Activated T-cell treated with anti-CD3 and anti-CD28 coated beads, Interleukin-2, amount 50 U/mL, for 4 hours (primary cell): ENCODE results near the gene RHO. TPM values are rescaled to one million over a fixed set of nuclear protein-coding genes. Genes with fewer than 3 reads are reported as not detected.
"Not testable (repeated sequence)": the region's sequence is repeated elsewhere in the genome, so short reads cannot be mapped to it uniquely, and the experiment has no call there.

ENCODE experiments used
- ATAC-seq, 2 donors: fragments of 200-7000 bp; cut with Tn5 transposase; one replicate each; pipeline ENCODE4 v1.10.0; 2021
- DNase-seq: peaks from one replicate; pipeline ENCODE4 v3.0.0-alpha.2; 2020
- H3K27me3 Mint-ChIP-seq: one replicate; pipeline ENCODE4 v1.8.0; 2021; ENCODE audit warnings: low read depth, mixed read lengths
- H3K36me3 Mint-ChIP-seq: one replicate; pipeline ENCODE4 v1.8.0; 2022; ENCODE audit warnings: mixed read lengths; ENCODE audit not compliant: insufficient read depth
- H3K4me1 Mint-ChIP-seq: one replicate; pipeline ENCODE4 v1.8.0; 2021; ENCODE audit warnings: low read depth, mixed read lengths
- H3K4me3 Mint-ChIP-seq: one replicate; pipeline ENCODE4 v1.8.0; 2021; ENCODE audit warnings: mild to moderate bottlenecking, moderate library complexity, mixed read lengths
- H3K9me3 Mint-ChIP-seq: one replicate; pipeline ENCODE4 v1.8.0; 2021; ENCODE audit warnings: mixed read lengths
- total RNA-seq, 3 donors: library from RNA; stranded (reverse); gene quantifications; one replicate each; pipeline ENCODE4 v1.2.1, GENCODE V29; 2021

Gene RHO
- total RNA-seq, 3 donors from 2014 or later = not detected

DNA sequence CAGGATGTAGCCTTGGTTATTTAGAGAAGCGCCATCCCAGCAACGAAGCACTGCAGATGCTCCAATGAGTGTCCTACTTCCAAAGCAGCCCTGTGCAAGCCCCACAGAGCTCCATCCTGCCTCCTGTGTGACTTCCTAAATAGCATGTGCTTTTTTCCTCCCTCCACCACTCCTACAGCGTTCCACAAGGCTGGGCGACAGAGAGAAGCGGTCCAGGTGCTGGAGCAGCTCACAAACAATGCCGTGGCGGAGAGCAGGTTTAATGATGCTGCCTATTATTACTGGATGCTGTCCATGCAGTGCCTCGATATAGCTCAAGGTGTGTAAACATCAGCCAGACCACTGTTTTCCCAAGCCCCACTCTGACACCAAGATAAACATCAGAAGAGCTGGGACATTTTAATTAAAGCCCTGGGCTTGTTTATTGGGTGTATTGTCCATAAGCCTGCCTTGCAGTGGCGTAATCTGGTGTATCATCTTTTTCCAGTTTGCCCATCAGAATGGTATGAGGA is 22.2 kb upstream of the RHO start:
- no peak overlapping the region for H3K4me3 Mint-ChIP-seq
- no peaks in the 10 kb centered on the region for H3K9me3 Mint-ChIP-seq
- ATAC-seq (no peak), DNase-seq (no peak)
- H3K27me3 Mint-ChIP-seq = no peaks in the 10 kb centered on the region
- peaks cover 6% of the 10 kb centered on the region for H3K36me3 Mint-ChIP-seq
- peaks cover 2% of the 10 kb centered on the region for H3K4me1 Mint-ChIP-seq

DNA sequence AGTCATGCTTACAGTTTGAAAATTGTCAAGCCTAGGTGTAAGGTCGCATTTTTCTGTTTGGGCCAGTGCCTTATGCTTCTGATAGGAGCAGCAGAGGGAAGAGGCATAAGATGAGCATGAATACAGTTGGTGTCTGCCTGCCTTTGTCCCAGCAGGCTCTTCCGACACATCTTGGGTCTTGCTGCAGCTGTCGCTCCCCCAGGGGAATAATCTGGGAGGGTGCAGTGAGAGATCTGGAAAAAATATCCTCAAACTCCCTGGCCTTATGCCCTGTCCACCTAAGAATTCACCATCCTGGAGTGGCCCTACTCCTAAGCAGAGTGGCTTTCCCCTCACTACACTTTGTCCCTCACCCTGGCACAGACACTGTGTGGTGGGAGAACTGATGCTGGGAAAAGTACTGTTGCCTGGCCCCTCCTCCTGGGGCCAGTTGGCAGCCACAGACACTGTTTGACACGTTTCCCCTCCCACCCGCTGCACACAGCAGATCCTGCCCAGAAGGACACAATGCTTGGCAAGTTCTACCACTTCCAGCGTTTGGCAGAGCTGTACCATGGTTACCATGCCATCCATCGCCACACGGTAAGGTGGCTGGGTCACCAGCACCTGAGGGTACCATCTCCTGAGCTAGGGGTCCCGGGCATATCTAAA is 21.1 kb upstream of the RHO start:
- no peaks in the 10 kb centered on the region for H3K27me3 Mint-ChIP-seq
- ATAC-seq = no peak
- H3K4me3 Mint-ChIP-seq = no peak overlapping the region
- peaks cover 6% of the 10 kb centered on the region for H3K36me3 Mint-ChIP-seq
- peaks cover 2% of the 10 kb centered on the region for H3K4me1 Mint-ChIP-seq
- H3K9me3 Mint-ChIP-seq = no peaks in the 10 kb centered on the region
- DNase-seq = no peak

DNA sequence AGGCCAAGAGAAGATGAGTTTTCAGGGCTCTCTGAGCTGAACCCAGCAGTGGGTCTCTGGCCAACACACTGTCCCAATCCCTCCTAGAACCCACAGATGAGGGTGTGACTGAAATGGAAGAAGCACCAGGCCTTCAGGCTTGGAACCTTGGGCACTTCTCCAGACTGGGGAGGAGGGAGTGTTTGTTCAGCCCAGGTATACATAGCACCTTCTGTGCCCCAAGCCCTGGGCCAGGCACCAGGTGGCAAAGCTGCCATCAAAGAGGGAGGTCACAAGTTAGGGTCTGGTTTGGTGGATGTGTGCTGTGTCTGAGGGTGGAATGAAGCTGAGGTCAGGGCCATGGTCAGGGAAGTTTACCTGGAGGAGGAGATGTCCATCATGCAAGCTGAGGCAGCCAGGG is 15.8 kb upstream of the RHO start:
- H3K27me3 Mint-ChIP-seq = no peaks in the 10 kb centered on the region
- peaks cover 7% of the 10 kb centered on the region for H3K36me3 Mint-ChIP-seq
- ATAC-seq (no peak), DNase-seq (no peak)
- no peaks in the 10 kb centered on the region for H3K9me3 Mint-ChIP-seq
- peaks cover 2% of the 10 kb centered on the region for H3K4me1 Mint-ChIP-seq
- H3K4me3 Mint-ChIP-seq = no peak overlapping the region

DNA sequence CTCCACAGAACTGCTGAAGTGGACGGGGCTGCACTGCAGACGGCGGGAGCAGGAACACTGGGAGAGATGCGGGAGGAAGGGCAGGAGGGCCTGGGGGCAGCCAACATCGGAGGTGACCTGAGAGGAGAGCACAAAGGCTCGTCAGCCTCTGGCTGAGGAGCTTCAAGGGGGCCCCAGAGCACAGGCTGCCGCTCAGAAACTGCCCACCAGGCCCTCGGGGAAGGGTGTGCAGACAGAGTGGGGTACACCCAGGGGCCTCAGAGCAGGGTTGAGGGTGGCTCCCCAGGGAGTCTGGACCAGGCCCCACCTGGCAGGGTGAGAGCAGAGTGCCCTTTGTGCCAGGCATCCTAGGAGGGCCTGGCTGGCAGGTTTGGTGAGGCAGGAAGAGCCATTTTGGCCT is 14.7 kb upstream of the RHO start:
- DNase-seq (no peak), ATAC-seq (no peak)
- Mint-ChIP-seq H3K36me3 (peaks cover 7% of the 10 kb centered on the region), H3K9me3 (no peaks in the 10 kb centered on the region), H3K27me3 (no peaks in the 10 kb centered on the region), H3K4me1 (peaks cover 2% of the 10 kb centered on the region), H3K4me3 (no peak overlapping the region)

DNA sequence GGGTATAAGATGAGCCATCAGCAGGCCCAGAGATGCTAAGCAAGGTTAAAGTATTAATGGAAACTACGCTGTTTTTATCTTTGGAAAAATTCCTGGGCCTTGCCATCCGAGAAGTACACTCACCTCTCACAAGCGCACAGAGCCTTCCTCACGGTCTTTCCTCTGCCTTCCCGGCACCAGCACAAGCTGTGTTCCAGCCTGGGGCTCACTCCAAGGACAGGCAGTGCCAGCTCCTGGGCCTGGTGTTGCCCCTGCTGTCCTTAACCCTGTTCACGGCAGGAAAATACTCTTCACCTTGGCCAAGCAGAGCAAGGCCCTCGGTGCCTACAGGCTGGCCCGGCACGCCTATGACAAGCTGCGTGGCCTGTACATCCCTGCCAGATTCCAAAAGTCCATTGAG is 14.3 kb upstream of the RHO start:
- Mint-ChIP-seq H3K36me3 (peaks cover 10% of the 10 kb centered on the region), H3K27me3 (no peaks in the 10 kb centered on the region), H3K4me3 (no peak overlapping the region), H3K4me1 (peaks cover 2% of the 10 kb centered on the region), H3K9me3 (no peaks in the 10 kb centered on the region)
- DNase-seq (no peak), ATAC-seq (no peak)

DNA sequence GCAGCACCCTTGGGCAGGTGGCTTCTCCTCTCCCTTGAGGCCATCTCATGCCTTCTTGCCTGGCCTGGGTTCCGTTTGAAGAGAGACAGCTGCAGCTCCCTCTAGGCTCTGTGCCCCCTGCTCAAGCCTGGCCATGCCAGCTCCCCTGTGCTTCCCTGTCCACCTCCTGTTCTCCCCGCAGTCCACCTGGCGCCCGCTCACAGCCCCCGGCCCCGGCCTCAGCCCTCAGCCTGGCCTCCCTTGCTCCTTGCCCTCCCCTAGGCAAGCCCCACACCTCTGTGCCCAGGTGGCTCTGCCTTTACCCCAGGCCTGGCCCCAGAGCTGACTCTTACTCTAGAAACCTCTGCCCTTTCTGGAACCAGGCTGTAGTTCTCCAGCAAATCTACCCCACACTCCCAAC is 13.9 kb upstream of the RHO start:
- H3K9me3 Mint-ChIP-seq = no peaks in the 10 kb centered on the region
- DNase-seq (no peak), ATAC-seq (no peak)
- H3K4me3 Mint-ChIP-seq = no peak overlapping the region
- peaks cover 2% of the 10 kb centered on the region for H3K4me1 Mint-ChIP-seq
- peaks cover 10% of the 10 kb centered on the region for H3K36me3 Mint-ChIP-seq
- no peaks in the 10 kb centered on the region for H3K27me3 Mint-ChIP-seq

DNA sequence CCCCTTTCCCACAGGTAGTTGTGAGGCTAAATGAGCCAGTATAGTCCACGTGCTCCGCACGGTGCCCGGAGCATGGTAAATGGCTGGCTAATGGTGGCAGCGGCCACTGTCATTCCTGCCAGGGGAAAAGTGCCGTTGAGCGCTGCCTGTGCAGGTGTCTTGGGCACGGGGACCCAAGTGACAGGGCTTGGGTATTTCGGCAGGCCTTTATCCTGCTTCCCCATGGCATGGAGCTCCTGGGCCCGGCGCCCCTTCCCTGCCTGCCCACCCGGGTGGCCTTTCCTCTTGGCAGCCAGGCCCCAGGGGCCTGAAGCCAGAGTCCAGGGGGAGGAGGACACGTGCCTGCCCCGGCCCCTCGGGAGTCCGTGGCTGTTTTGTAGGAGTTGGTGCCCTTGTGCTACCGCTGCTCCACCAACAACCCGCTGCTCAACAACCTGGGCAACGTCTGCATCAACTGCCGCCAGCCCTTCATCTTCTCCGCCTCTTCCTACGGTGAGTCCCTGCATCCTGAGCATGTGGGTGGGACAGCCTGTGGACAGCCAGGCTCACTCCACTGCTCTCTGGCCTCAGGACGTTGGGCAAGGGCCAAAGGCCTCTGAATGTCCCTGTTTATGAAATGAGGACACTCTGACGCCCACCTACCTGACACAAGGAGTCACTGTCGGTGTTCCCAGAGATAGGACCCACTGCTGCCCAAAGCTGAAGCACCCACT is 13.2 kb upstream of the RHO start:
- not testable (repeated sequence) for H3K4me1 Mint-ChIP-seq, H3K9me3 Mint-ChIP-seq, DNase-seq, ATAC-seq, H3K27me3 Mint-ChIP-seq, H3K4me3 Mint-ChIP-seq
- H3K36me3 Mint-ChIP-seq = peaks cover 13% of the 10 kb centered on the region

DNA sequence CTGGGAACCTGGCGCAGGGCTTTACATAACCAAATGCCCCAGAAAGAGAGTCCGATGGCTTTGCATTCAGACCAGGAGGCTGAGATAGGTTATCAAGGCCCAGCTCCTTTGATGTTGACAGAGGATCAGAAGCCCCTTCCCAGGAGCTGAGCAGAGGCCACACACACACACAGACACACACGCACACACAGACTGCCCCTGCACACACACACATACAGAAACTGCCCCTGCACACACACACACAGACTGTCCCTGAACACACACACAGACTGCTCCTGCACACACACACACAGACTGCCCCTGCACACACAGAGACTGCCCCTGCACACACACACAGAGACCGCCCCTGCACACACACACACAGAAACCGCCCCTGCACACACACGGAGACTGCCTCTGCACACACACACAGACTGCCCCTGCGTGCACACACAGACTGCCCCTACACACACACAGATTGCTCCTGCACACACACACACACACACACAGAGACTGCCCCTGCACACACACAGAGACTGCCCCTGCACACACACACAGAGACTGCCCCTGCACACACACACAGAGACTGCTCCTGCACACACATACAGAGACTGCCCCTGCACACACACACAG is 12.5 kb upstream of the RHO start:
- H3K9me3 Mint-ChIP-seq, H3K4me3 Mint-ChIP-seq, DNase-seq, H3K4me1 Mint-ChIP-seq, H3K27me3 Mint-ChIP-seq, ATAC-seq: not testable (repeated sequence)
- H3K36me3 Mint-ChIP-seq = peaks cover 13% of the 10 kb centered on the region

DNA sequence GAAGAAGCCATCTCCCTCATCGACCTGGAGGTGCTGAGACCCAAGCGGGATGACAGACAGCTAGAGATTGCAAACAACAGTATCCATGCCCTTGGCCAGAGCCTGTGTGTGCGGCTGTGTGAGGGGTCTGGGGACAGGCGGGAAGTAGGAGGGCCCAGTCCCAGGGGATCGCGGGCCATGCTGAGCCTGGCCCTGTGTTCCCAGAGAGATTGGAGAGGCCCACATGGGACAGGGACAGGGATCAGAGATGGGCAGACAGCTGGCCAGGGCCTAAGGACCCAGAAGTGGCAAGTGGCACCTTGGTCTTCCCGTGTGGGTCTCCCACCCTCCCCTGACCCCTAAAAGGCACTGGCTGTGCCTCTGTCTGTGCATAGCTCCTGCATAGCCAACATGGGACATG is 10.9 kb upstream of the RHO start:
- ATAC-seq (no peak), DNase-seq (no peak)
- Mint-ChIP-seq H3K36me3 (peaks cover 13% of the 10 kb centered on the region), H3K4me1 (no peaks in the 10 kb centered on the region), H3K27me3 (no peaks in the 10 kb centered on the region), H3K4me3 (no peak overlapping the region), H3K9me3 (no peaks in the 10 kb centered on the region)

DNA sequence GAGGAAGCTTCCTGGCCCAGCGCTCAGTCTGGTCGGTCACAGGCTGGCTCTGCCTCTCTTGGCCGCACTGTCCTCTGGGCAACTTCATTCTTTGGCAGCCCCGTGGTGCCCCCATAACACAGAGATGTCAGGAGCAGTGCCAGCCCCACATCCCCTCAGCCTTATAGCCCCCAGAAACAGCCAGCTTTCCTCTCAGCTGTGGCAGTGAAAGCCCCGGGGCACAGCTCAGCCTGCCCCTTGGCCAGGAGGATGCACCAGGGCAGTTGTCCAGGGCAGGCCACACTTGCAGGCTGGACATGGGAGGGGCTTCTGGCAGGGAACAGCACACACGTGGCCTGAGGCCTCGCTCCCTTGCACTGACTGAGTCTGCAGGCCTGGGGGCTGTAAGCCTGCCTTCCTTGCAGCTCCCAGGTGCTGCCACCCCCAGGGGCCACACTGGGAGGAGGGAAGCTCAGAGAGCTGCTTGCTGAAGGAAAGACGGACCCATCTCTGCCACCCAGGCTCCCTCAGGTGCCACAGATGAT is 10.3 kb upstream of the RHO start:
- ATAC-seq = no peak
- H3K36me3 Mint-ChIP-seq = peaks cover 13% of the 10 kb centered on the region
- H3K4me1 Mint-ChIP-seq = no peaks in the 10 kb centered on the region
- H3K4me3 Mint-ChIP-seq = no peak overlapping the region
- no peak for DNase-seq
- no peaks in the 10 kb centered on the region for H3K27me3 Mint-ChIP-seq
- no peaks in the 10 kb centered on the region for H3K9me3 Mint-ChIP-seq

DNA sequence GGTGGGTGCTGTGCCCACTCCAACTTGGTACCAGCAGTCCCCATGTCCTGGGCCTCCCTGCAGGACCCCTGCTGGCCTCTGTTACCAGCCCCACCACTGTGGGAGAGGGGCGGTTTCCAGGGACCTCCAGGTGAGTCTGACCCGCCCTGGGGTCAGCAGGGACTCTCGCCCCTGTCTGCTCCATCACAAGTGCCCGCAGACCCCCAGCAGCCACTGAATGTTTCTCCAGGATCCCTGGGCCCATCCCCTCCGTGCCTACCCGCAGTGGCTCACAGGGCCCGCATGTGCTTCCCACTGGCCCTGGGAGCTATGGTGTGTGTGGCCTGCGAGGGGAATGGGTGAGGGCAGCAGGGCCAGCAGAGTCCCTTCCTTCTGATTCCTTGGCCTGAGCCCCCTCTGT is 9.9 kb upstream of the RHO start:
- Mint-ChIP-seq H3K4me3 (no peak overlapping the region), H3K36me3 (peaks cover 13% of the 10 kb centered on the region), H3K27me3 (no peaks in the 10 kb centered on the region), H3K9me3 (no peaks in the 10 kb centered on the region), H3K4me1 (no peaks in the 10 kb centered on the region)
- ATAC-seq = no peak
- DNase-seq = no peak

DNA sequence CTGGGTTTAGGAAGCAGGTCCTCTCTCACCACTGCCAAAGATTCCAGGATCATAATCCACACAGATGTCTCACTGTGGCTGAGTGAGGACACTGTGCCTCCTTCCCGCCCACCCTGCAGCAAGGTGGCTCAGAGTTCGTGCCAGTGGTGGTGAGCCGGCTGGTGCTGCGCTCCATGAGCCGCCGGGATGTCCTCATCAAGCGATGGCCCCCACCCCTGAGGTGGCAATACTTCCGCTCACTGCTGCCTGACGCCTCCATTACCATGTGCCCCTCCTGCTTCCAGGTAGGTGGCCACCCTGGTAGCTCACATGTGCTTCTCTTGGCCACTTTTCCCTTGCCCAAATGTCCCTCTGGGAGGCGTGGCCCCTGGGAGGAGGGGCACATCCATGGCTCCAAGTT is 9.0 kb upstream of the RHO start:
- H3K36me3 Mint-ChIP-seq = peaks cover 13% of the 10 kb centered on the region
- H3K4me1 Mint-ChIP-seq = no peaks in the 10 kb centered on the region
- H3K9me3 Mint-ChIP-seq = no peaks in the 10 kb centered on the region
- no peaks in the 10 kb centered on the region for H3K27me3 Mint-ChIP-seq
- DNase-seq (no peak), ATAC-seq (no peak)
- no peak overlapping the region for H3K4me3 Mint-ChIP-seq

DNA sequence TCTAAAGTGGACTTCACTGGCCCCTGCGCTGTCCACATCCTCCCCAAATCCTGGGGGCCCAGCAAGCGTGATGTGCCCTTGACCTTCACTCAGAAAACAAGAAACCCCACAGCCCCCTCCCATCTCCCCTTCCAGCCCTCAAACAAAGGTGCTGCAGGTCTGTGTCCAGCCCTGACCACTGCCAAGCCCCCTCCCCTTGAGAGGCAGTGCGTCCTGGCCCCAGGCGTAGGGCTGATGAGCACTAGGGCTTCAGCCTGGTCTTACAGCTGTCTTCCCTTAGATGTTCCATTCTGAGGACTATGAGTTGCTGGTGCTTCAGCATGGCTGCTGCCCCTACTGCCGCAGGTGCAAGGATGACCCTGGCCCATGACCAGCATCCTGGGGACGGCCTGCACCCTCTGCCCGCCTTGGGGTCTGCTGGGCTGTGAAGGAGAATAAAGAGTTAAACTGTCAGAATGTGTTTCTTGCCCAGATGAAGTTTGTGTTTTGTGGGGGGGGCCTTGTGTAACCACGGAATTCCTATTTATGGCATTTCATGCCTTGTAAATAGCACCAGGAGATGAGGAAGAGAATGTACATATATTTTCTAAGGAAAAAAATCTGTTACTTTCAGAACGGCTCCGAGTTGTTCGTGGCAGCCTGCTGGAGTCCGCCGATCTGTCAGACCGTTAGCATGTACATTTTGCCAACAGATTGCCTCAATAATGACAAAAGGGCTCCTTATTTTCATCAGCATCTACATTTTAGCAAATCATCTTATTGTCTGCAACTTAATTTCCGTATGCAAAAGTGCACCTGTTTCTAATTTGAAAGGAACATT is 8.3 kb upstream of the RHO start:
- ATAC-seq (no peak), DNase-seq (no peak)
- peaks cover 13% of the 10 kb centered on the region for H3K36me3 Mint-ChIP-seq
- H3K9me3 Mint-ChIP-seq = no peaks in the 10 kb centered on the region
- no peaks in the 10 kb centered on the region for H3K27me3 Mint-ChIP-seq
- no peak overlapping the region for H3K4me3 Mint-ChIP-seq
- H3K4me1 Mint-ChIP-seq = no peaks in the 10 kb centered on the region

DNA sequence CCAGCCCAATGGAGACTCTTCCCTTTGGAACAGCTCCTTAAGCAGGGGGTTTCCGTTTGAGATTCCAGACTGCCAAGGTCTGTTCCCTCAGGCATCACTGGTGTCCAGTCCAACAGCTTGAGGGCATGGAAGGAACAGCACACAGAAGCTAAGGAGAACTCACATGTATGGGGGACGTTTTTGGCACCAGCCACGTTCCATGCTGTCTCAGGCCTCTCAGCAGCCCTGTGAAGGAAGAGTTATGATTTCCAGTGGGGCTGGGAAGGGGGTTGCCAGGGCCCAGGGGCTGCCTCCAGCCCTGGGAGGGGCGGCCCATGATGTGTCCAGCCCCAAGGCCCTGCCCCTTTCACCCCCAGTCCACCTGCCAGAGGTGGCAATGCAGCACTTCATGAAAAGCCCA is 7.5 kb upstream of the RHO start:
- DNase-seq (no peak), ATAC-seq (no peak)
- H3K27me3 Mint-ChIP-seq = no peaks in the 10 kb centered on the region
- H3K36me3 Mint-ChIP-seq = peaks cover 11% of the 10 kb centered on the region
- no peaks in the 10 kb centered on the region for H3K4me1 Mint-ChIP-seq
- H3K9me3 Mint-ChIP-seq = no peaks in the 10 kb centered on the region
- H3K4me3 Mint-ChIP-seq = no peak overlapping the region
